Measurements from ENCODE around the gene FAM43A.

FAM43A gene

GRCh38 chr3:194661946-194662345 is 23.7 kb upstream of the FAM43A start:
- Histone ChIP-seq H3K36me3 (ENCODE audit: insufficient read depth, low read length) (peaks cover 49% of the 10 kb centered on the region), H3K4me2 (ENCODE audit: low read depth, low read length, poor library complexity, severe bottlenecking) (peak overlapping the region; percentile 70)
- no peak for TF ChIP-seq CTCF (conservative IDR thresholded peaks at IDR 0.05; ENCODE audit: low read length)
- no peak for TF ChIP-seq EZH2phosphoT487 (IDR thresholded peaks at IDR 0.05; ENCODE audit: borderline replicate concordance)

GRCh38 chr3:194664857-194665256 is 20.8 kb upstream of the FAM43A start:
- peaks cover 30% of the 10 kb centered on the region; the same call in 1 of the 2 replicates for H3K36me3 ChIP-seq (ENCODE audit: insufficient read depth, low read length)

More at GRCh38 chr3:194661946-194662345, 23.7 kb upstream of the FAM43A start:
- Histone ChIP-seq H4K20me1 (ENCODE audit: insufficient read depth, low read length, poor library complexity, severe bottlenecking) (no peaks in the 10 kb centered on the region), H3K4me3 (ENCODE audit: low read length, poor library complexity, severe bottlenecking) (peak overlapping the region; percentile 40), H3K9me2 (replicated peaks; ENCODE audit: low read depth, low read length) (no peaks in the 10 kb centered on the region), H3K9ac (ENCODE audit: low read depth, low read length, poor library complexity, severe bottlenecking) (peak overlapping the region; percentile 66), H2AFZ (ENCODE audit: low read length) (no peak overlapping the region), H3F3A (ENCODE audit: low read depth) (no peaks in the 10 kb centered on the region; the same call in 1 of the 2 replicates), H3K79me2 (ENCODE audit: insufficient read depth, low read length) (peaks cover 37% of the 10 kb centered on the region; the same call in 1 of the 2 replicates), H3K27me3 (ENCODE audit: insufficient read depth, low read length, poor library complexity, severe bottlenecking) (no peaks in the 10 kb centered on the region), H3K4me1 (ENCODE audit: insufficient read depth, low read length, poor library complexity, severe bottlenecking) (peaks cover 55% of the 10 kb centered on the region), H3K9me3 (ENCODE audit: insufficient read depth, low read depth, low read length) (no peaks in the 10 kb centered on the region)

GRCh38 chr3:194667363-194667762 is 18.3 kb upstream of the FAM43A start:
- no peak overlapping the region for H2AFZ ChIP-seq (ENCODE audit: low read length)
- H3K9me2 ChIP-seq (replicated peaks; ENCODE audit: low read depth, low read length) = no peaks in the 10 kb centered on the region
- H3K27me3 ChIP-seq (ENCODE audit: insufficient read depth, low read length, poor library complexity, severe bottlenecking) = no peaks in the 10 kb centered on the region
- no peak overlapping the region for H3K4me3 ChIP-seq (ENCODE audit: low read length, poor library complexity, severe bottlenecking)
- peaks cover 19% of the 10 kb centered on the region for H4K20me1 ChIP-seq (ENCODE audit: insufficient read depth, low read length, poor library complexity, severe bottlenecking)
- no peak for TF ChIP-seq CTCF (conservative IDR thresholded peaks at IDR 0.05; ENCODE audit: low read length)
- TF ChIP-seq EZH2phosphoT487 (IDR thresholded peaks at IDR 0.05; ENCODE audit: borderline replicate concordance) = no peak
- H3F3A ChIP-seq (ENCODE audit: low read depth) = no peaks in the 10 kb centered on the region
- peaks cover 32% of the 10 kb centered on the region for H3K4me1 ChIP-seq (ENCODE audit: insufficient read depth, low read length, poor library complexity, severe bottlenecking)
- H3K79me2 ChIP-seq (ENCODE audit: insufficient read depth, low read length) = peaks cover 61% of the 10 kb centered on the region
- no peak overlapping the region for H3K9ac ChIP-seq (ENCODE audit: low read depth, low read length, poor library complexity, severe bottlenecking)
- no peak overlapping the region for H3K4me2 ChIP-seq (ENCODE audit: low read depth, low read length, poor library complexity, severe bottlenecking)
- peaks cover 27% of the 10 kb centered on the region; the same call in 1 of the 2 replicates for H3K36me3 ChIP-seq (ENCODE audit: insufficient read depth, low read length)
- no peaks in the 10 kb centered on the region for H3K9me3 ChIP-seq (ENCODE audit: insufficient read depth, low read depth, low read length)

More at GRCh38 chr3:194664857-194665256, 20.8 kb upstream of the FAM43A start:
- H3K9me2 ChIP-seq (replicated peaks; ENCODE audit: low read depth, low read length) = no peaks in the 10 kb centered on the region
- no peaks in the 10 kb centered on the region; the same call in 1 of the 2 replicates for H3F3A ChIP-seq (ENCODE audit: low read depth)
- no peaks in the 10 kb centered on the region for H3K9me3 ChIP-seq (ENCODE audit: insufficient read depth, low read depth, low read length)
- peaks cover 39% of the 10 kb centered on the region for H3K4me1 ChIP-seq (ENCODE audit: insufficient read depth, low read length, poor library complexity, severe bottlenecking)
- no peak for TF ChIP-seq EZH2phosphoT487 (IDR thresholded peaks at IDR 0.05; ENCODE audit: borderline replicate concordance)
- TF ChIP-seq CTCF (conservative IDR thresholded peaks at IDR 0.05; ENCODE audit: low read length) = no peak; the same call in 1 of the 2 replicates
- no peaks in the 10 kb centered on the region for H3K27me3 ChIP-seq (ENCODE audit: insufficient read depth, low read length, poor library complexity, severe bottlenecking)
- no peak overlapping the region for H3K4me3 ChIP-seq (ENCODE audit: low read length, poor library complexity, severe bottlenecking)
- no peak overlapping the region for H3K4me2 ChIP-seq (ENCODE audit: low read depth, low read length, poor library complexity, severe bottlenecking)
- peaks cover 51% of the 10 kb centered on the region for H3K79me2 ChIP-seq (ENCODE audit: insufficient read depth, low read length)
- no peak overlapping the region for H3K9ac ChIP-seq (ENCODE audit: low read depth, low read length, poor library complexity, severe bottlenecking)
- H4K20me1 ChIP-seq (ENCODE audit: insufficient read depth, low read length, poor library complexity, severe bottlenecking) = peaks cover 3% of the 10 kb centered on the region
- H2AFZ ChIP-seq (ENCODE audit: low read length) = no peak overlapping the region

All from Loucy (cell line).